ENCODE measurements around the gene AOC1.
"Not testable (repeated sequence)": the region's sequence is repeated elsewhere in the genome, so short reads cannot be mapped to it uniquely, and the experiment has no call there.

Gene AOC1, protein sequence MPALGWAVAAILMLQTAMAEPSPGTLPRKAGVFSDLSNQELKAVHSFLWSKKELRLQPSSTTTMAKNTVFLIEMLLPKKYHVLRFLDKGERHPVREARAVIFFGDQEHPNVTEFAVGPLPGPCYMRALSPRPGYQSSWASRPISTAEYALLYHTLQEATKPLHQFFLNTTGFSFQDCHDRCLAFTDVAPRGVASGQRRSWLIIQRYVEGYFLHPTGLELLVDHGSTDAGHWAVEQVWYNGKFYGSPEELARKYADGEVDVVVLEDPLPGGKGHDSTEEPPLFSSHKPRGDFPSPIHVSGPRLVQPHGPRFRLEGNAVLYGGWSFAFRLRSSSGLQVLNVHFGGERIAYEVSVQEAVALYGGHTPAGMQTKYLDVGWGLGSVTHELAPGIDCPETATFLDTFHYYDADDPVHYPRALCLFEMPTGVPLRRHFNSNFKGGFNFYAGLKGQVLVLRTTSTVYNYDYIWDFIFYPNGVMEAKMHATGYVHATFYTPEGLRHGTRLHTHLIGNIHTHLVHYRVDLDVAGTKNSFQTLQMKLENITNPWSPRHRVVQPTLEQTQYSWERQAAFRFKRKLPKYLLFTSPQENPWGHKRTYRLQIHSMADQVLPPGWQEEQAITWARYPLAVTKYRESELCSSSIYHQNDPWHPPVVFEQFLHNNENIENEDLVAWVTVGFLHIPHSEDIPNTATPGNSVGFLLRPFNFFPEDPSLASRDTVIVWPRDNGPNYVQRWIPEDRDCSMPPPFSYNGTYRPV

DNA sequence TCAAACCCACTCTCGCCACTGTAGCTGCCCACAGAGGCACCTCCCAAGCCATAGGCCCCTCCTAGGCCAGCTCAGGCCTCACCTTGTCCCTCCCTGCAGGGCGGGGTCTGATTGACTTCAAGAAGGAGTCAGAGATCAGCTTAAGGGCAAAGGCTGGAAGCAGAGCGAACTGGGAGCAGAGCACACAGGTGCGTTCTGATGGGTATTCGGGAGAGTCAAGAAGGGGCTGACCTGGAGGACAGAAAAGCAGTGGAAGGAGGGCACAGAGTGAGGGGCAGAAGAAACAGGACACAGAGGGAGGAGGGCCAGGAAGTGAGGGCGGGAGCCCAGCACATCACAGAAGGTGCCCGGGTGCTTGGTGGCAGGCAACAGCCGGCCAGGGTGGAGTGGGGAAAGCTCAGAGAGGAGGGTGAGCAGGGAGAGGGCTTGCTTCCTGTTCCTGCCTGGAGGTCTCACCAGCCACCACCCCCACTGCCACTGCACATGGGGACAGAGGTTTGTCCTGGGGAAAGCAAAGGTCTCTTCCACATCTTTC is at the start of gene AOC1:
Gene AOC1, plus strand, starts transcription at position 147 of the 535 bp plus-strand sequence. CDS start 3,954 bp downstream, outside the sequence.
- peak; percentile 5 for DNase-seq

DNA sequence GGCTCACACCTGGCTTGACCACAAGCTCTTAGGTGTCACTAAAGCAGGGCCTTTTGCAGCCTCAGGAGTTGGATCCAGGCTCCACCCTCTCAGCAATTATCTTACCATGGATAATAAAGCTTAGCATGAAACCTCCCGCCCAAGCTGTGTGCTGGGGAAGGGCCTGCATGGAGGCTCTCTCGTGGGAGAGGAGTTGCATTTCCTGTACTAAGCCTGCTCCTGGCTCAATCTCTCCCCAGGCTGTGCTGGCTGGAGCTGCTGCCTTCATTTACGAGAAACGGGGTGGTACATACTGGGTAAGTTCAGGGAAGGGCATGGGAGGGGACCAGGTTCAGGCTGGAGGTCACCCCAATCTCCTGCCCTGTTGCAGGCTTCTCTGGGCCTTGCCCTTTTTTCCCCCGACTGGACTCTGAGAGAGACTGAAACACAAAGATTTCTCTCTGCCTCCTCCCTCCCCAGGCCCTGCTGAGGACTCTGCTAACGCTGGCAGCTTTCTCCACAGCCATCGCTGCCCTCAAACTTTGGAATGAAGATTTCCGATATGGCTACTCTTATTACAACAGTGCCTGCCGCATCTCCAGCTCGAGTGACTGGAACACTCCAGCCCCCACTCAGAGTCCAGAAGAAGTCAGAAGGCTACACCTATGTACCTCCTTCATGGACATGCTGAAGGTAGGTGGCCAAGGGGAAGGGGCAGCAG is 49.0 kb upstream of the AOC1 start:
- no peak for DNase-seq

DNA sequence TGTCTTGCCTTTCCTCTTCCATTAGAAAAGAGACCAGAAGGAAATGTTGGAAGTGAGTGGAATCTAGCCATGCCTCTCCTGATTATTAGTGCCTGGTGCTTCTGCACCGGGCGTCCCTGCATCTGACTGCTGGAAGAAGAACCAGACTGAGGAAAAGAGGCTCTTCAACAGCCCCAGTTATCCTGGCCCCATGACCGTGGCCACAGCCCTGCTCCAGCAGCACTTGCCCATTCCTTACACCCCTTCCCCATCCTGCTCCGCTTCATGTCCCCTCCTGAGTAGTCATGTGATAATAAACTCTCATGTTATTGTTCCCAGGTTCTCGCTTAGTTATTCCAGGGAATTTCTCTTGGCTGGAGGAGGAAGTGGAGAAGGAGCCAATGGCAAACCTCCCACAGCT is 47.5 kb upstream of the AOC1 start:
- DNase-seq: no peak

DNA sequence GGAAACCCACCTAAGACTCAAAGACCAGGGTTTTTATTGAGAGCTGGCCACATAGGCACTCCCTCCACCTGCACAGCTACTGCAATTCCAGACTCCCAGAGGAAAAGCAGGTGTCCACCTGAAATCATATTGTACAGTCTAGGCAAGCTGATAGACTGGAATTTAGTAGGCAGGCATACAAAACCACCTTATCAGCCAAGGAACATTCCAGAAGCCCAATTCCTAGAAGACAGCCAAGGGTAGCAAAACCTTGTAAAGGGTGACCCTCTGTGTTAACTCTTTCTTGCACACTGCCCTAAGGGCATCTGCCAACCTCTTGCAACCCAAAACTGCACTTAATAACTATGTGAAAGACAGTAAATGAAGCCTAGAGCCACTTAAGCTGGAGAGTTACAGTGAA is 46.5 kb upstream of the AOC1 start:
- no peak for DNase-seq

DNA sequence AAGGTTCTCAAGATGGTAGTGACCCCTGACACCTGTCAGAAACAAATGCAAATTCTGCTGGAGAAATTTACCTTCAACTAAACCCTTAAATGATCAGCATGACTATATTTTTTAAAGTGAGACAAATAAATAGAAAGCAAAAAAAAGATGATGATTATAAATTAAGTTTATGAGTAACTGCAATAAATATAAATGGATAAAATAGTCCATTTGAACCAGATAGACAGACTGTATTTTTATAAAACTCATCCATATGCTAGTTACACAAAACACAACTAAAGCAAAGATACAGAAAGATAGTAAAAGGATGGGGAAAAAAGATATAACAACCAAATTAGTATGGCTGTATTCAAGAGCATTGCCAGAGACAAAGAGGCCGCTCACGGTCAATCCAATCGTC is 45.9 kb upstream of the AOC1 start:
- DNase-seq: no peak

DNA sequence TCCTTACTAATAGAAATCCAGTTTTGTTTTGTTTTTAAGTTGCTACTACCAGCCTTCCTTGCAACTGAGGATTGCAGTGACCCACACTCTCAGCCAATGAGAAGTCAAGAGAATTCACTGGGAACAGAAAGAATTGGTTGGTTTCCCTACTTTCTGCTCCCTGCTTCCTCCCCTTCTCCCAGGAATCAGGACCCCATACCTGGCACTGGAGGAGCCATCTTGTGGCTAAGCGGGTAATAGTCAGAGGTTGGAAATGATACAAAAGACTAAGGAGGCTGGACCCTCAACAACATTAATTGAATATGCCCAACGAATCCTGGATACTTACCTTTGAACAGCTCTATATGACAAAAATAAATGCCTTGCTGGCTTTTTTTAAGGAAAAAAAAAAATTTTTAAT is 45.5 kb upstream of the AOC1 start:
- DNase-seq: no peak

DNA sequence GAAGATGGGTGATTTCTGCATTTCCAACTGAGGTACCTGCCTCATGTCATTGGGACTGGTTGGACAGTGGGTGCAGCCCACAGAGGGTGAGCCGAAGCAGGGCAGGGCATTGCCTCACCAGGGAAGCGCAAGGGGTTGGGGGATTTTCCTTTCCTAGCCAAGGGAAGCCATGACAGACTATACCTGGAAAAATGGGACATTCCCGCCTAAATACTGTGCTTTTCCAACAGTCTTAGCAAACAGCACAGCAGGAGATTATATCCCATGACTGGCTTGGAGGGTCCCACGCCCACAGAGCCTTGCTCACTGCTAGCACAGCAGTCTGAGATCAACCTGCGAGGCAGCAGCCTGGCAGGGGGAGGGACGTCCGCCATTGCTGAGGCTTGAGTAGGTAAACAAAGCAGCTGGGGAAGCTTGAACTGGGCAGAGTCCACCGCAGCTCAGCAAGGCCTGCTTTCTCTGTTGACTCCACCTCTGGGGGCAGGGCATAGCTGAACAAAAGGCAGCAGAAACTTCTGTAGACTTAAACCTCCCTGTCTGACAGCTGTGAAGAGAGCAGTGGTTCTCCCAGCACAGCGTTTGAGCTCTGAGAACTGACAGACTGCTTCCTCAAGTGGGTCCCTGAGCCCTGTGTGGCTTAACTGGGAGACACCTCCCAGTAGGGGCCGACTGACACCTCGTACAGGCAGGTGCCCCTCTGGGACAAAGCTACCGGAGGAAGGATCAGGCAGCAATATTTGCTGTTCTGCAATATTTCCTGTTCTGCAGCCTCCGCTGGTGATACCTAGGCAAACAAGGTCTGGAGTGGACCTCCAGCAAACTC is 44.5 kb upstream of the AOC1 start:
- not testable (repeated sequence) for DNase-seq

DNA sequence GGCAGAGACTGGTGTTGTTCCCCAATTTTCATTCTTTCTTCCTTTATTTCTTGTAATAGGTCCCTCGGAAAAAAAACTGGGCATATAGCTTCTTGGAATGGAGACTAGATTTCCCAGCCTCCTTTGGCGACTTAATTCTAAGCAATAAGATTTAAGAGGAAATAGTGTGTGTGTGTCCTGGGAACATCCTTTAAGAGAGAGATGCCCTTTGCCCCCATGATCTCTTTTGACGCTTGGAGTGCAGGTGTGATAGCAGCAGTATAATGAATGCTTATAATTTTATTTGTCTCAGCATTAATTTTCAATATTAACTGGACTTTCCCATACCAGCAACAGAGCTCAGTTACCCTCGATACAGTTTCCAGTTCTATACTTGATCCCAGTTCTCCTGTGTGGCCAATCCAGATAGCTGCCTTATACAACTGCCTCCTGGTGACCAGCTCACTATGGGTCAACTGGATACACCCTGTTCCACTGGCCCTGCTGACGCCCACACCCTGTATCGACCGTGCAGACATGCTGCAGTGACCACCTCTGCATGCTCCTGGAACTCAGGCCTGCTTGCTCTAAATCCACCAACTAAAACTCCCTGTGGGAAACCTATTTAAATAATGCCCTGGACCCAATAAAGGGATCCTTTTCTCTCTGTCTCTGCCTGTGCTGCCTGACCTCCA is 37.9 kb upstream of the AOC1 start:
- no peak for DNase-seq

DNA sequence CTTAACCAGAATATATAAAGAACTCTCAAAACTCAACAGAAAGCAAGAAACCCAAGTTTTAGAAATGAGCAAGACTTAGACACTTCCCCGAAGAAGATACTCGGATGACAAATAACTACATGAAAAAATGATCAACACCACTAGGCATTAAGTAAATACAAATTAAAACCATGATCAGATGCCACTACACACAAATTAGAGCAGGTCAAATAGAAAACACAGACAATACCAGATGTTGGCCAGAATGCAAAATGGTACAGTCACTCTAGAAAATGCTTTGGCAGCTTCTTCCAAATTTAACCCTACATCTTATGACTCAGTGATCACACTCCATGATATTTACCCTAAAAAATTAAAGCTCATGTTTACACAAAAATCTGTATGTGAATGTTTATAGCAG is 33.3 kb upstream of the AOC1 start:
- no peak for DNase-seq

DNA sequence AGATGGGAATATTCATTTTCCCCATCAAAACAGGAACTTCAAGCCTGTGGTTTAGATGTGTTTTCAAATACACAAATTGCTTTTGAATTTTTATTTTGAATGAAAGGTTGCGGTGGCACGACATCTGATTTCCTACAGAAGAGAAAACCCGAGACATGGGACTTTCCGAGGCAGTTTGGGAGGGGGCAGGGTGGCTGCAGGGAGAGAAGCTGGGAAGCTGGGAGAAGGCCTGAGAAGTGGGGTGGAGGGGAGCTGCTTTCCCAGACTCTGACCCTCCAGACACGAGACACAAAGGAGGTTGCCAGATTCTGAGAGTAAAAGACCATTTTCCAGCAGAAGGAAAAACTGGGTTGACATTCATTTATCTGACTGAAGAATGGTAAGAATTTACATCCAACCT is 32.2 kb upstream of the AOC1 start:
- DNase-seq: no peak

DNA sequence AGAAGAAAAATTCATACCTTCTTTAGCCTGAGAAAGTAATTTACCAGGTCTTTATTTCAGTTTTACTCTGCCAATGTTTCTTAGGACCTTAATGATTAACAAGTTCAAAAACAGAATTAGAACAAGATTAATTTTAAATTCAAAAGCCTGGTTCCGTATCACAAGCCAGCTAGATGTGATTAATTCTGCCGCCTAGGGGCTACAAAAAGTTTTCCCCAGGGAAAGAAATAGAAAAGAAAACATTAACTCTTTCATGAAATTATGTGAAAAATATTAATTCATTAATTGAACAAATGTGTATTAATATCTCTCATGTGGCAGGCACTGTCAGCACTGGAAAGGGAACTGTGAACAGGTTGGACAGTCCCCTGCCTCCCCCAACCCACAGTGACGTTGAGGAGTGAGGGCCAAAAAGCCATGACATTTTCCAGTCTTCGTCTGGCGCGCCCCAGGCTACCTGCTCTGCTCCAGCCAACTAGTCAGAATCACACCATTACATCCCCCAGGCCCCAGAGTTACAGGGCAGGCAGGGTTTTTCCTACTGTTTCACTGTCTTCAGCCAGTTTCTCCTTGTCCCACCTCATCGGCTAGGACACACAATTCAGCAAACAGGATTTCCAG is 31.6 kb upstream of the AOC1 start:
- DNase-seq: no peak

DNA sequence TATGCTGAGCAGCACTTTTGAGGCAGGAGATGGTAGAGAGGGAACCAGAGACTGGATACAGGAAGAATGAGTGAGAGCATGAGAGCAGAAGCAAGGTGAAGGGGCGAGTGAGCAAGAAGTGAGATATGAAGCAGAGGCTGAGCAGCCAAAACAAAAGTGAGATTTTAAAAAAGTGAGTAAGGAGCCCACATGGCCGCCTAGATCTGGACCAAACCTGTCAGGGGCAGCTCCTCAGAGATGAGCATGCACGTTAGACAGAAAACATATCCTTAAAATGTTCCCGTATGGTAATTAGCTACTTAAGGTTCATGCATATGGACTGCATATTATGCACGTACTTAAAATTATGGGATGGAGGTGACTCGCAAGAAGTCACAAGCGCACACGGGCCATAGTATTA is 29.3 kb upstream of the AOC1 start:
- no peak for DNase-seq

DNA sequence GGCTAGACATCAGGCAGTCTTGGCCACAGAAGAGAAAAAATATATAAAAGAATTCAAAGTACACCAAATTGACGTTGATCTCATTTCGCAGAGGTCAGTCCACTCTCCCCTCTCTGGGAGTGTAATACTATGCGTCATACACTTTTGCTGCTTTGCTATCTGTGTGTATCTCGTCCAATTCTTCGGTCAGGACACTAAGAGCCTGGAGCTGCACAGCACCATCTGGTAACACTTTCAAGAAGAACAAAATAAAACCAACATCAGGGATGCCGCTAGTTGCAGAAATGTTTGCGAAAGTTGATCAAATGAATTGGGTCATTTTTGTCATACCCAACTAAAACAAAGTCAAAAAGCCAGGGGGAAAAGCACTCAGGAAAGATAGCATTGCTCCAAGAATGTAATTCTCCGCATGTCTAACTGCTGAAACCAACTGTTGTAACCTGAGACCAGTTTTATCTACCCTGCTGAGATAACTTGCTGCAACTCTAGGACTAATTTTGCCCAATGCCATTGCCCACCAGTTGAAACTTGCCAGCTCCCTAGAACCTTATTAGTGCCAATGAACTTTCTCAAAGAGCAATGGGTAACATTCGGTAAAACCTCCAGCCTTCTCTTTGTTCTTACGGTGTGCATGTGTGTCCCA is 28.7 kb upstream of the AOC1 start:
- no peak for DNase-seq

DNA sequence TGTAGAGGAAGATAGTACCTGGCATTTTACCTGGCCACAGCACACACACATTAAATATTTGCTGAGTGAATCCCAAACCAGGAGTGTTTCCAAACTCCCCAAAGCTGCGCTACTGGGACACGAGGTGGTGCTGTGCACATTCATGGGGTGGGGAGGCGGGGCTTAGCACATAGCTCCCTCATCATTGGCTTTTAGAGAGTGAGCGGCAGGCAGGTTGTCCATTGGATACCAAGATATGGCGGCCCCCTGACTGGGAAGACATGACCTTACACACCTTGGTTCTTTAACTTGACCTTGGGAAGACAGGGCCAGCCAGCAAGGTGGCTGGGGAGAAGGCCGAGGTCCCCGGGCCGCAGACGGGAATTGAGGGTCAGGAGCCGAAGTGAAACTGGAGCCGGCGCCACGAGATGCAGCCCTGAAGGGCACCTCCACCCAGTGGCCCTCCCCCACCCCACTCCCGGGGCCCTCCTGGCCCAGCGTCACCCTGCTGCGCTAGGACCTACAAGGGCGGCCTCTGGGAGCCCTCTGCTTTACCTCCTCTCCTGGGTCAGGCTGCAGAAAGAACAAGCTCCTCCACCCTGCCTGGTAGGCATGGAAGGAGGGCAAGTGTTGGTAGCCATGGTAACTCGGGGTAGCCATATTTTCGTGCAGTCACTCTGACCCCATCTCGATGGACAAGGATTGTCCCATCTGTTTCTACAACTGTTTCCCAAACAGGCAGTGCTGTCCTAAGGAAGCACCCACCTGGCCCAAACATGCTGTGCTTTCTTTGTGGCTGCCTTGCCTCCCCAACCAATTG is 27.7 kb upstream of the AOC1 start:
- DNase-seq: no peak

DNA sequence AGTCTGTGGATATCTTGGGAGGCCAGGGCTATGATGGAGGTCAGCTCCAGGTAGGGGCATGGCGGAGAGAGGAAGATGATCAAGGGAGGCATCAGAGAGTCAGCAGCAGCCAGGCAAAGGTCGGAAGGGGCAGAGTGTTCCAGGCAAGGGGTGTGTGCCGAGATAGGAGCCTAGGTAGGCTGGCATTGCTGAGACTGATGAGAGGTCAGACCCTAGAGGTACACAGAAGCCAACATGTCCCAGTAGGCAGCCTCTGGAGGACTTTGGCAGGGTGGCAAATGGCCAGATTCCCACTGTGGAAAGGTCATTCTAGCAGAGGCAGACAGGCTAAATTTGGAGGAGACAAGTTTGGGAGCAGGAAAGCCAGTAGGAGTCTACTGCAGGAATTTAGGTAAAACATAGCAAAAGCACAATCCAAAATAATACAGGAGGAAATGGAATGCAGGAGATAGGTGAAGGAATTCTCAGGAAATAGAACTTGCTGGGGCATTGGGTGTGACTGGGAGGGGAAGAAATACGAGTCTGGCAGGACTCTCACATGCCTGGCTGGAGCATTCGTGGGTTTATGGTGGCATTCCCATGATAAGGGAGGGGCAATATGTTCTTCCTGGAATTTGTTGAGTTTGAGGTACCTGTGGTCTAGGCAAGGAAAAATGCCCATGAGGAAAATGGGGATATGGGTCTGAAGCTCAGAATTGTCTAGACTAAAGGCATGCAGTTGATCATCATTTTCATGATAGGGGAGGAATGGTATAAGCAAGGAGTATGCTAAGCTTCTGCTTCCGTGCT is 26.1 kb upstream of the AOC1 start:
- DNase-seq: no peak

DNA sequence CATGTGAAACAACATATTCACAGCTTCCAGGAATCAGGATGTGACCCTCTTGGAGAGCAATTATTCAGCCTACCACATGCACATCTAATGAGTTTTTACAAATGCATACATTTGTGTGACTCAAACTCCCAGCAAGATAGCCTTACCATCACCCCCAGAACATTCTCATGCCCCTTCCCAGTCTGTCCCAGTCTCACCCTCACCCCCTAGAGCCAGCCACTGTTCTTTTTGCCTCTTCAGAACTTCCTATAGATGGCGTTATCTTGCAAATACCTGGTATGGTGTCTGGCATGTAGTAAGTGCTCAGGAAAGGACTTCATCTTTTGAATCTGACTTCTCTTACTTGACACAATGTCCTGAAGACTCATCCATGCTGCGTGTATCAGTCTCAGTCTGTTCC is 23.9 kb upstream of the AOC1 start:
- no peak for DNase-seq

DNA sequence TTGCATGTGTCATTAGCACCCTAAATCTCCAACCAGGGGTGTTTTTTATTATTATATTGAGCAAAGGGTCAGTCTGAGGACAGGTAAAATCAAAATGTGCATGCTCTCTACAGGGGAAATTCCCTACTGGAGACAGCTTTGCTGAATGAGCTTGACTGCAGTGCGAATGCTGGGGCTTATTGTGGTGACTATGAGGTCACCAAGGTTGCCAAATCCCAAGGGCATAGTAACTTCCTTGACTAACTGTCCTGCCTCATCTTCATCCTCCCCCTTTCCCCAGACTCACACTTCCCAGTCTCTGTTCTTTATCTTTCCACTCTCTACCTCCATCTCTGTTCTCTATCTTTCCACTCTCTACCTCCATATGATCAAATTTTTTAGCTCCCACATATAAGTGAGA is 22.9 kb upstream of the AOC1 start:
- peak; percentile 83 for DNase-seq

DNA sequence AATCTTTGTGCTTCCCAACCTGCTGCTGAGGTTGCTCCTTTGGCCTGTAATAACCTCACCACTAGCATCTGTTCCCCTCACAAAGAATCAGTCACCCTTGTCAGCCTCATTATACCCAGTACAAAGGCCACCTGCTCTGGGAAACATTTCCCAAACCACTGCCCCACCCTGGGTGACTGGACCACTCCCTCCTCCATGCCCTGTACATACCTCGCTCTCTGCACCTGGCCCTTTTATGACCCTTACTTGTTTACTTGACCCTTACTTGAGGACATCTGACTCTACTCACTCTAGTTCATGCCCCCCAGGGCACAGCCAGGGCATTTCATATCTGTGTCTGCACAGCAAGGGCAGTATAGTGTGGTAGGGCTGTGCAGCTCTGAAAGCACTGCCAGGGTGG is 21.4 kb upstream of the AOC1 start:
- DNase-seq: no peak

DNA sequence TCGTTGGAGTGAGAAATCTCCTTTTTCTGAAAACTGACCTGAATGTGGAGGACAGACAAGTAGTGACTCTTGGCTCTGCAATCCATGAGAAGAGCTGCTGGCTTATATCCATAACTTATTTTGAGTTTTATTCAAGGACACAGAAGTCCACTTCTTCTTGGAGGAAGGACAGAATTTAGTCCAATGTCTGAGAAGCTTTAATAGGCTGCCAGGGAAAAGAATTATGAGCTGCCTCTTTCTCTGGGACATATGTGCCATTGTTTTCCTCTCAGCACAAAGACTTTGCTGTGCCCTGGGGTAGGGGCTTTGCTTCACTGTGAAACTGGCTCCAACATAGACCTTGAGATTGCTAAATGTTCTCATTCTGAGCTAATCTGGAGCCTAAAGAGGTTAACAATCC is 20.5 kb upstream of the AOC1 start:
- no peak for DNase-seq

Data from inflammatory macrophage treated with lipopolysaccharide for 4 hours (primary cell).